ENCODE measurements around the gene RPL36.
"Not testable (repeated sequence)": the region's sequence is repeated elsewhere in the genome, so short reads cannot be mapped to it uniquely, and the experiment has no call there.

RPL36 gene

DNA sequence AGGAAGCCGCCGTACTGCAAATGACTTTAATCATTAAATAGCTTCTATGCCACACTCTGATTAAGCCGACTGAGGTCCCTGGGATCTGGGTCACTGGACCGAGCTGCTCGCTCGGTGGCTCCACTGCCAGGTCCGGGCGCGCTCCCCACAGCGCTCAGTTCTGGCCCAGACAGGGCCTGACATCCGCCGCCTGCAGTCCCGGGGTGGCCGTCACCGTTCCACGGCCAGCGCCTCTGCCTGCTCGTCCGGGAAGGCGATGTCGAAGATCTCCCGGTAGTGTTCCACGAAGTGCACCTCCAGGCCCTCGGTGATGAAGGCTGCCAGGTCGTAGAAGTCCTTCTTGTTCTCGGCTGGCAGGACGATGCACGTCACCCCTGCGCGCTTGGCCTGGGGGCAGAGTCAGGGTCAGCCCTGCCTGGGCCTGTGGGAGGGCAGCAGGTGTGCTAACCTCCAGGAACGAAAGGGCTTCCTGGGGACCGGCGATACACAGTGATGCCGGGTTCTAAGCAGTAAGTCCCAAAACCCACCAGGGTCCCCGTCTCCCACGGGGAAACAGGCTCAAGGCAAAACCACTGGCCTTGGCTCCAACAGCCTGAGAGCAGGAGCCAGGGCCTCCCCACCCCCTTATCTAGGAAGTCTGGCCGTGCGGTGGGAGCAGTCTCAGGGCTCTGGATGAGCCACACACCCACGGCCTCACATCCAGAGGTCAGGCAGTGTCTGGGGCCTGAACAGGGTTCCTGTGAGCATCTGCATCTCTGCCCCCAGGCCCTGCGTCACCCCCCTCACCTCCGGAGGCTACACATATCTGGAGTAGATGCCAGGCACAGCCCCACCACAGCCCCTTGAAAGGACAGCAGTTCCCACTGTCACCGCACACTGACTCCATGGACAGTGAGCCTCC is 2.0 kb downstream of the RPL36 start:
- no peak for DNase-seq

DNA sequence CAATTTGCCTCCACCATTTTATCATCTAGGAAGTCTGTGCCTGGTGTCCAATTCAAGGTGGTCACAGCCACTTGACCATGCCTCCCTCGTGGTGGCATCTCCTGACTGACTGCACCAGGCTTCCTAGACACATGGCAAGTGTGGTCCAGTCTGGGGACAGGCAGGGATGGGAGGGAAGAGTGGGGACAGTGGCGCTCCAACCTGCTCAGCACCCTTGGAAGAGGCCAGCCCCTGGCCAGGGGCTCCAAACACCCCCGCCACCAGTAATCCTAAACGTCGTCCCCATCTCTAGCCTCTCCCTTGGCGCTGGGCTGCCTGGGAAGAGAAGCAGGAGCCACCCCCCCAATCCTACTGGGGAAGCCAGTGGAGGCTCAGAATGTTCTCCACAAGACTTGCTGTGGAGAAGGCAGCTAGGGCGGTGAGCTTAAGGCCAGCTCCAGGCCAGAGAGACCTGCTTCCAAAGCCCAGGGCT is 2.7 kb downstream of the RPL36 start:
- DNase-seq = no peak

DNA sequence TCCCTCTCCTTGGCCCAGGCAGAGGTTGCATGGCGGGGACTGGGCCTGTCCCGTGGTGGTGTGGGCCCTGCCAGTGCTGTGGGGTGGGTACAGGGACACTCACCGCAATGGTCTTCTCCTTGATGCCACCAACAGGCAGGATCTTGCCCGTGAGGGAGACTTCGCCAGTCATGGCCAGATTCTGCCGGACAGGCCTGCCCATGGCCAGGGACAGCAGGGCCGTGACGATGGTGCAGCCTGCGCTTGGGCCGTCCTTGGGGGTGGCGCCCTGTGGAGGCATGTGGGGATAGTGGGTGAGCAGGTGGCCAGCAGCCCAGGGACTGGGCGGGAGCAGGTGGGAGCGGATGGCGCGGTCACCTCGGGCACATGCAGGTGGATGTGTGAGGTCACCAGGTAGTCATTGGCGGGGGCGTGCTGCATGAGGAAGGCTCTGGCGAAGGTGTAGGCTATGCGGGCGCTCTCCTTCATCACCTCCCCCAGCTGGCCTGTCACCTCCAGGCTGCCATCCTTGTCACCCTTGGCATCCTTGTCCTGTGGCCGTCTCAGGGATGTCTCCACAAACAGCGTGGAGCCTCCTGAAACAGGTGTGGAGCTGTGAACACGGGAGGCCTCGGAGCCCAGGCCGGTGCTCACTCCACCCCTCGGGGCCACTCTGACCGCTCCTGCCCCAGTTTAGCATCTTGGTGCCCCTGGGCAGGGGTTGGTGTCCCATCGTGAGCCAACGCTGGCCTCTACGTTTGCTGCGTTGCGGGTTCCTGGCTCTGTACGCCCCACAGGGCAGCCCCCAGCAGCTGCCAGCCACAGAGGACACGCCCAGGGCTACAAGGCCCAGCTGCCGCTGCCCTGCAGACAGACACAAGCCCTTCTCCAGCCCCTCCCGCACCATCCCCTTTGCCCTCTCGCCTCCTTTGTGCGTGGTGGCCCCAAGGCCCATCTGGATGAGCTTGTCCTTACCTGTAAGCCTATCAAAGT is 3.4 kb downstream of the RPL36 start:
- DNase-seq = peak; percentile 41

DNA sequence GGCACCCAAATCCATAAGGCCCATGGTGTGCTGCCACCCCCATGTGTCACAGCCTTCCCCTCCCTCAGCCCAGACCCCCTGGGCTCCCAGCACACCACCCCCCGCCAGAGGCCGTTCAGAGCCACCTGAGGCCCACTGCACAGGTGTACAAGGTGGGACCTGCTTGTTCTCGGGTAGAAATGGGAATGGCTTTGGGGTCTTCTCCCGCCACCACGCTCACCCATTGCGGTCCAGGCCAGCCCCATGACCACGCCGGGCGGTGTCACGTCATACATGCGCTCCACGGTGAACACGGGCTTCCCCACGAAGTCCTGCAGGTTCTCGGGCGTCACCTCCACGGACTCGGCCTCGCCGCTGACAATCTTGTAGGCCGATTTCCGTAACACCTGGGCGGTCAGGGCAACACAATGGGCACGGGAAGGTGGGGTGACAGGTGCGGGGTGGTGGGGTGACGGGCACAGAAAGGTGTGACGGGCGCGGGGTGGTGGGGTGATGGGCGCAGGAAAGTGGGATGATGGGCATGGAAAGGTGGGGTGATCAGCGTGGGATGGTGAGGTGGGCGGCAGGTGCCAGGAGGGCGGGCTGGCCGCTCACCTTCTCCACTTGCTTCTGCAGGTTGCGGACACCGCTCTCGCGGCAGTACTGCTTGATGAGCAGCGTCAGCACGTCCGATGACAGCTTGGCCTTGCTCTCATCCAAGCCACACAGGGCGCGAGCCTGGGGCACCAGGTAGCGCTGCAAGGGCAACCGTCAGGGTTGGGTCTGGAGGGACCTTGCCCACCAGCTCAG is 4.3 kb downstream of the RPL36 start:
- DNase-seq = no peak

DNA sequence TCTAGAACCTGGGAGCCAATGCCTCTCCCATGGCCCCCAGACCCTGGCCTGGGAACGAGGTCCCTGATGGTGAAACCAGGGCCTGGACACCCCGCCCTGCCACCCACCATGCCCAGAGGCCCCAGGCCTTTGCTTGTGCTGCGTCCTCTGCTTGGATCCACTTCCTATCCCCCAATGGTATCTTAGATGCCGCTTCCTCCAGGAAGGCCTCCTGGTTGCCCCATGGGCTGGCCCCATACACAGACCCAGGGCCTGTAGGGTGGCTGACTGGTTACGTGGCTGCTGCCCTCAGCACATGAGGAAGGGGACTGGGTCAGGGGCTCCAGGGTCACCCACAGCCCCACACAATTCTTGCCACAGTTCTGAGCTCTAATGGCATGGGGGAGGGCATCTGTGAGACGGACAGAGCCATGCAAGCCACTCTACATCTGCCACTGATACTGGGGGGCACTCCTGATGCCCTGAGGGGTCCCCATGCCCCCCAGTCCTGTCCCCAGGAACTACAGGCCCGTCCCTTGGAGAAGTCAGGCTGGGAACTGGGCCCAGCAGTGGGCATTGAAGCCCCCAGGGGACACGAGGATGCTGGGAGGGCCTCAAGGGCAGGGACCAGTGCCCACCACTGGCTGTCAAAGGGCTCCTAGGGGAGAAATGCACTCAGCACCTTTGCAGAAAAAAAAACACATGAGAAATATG is 5.0 kb downstream of the RPL36 start:
- no peak for DNase-seq

DNA sequence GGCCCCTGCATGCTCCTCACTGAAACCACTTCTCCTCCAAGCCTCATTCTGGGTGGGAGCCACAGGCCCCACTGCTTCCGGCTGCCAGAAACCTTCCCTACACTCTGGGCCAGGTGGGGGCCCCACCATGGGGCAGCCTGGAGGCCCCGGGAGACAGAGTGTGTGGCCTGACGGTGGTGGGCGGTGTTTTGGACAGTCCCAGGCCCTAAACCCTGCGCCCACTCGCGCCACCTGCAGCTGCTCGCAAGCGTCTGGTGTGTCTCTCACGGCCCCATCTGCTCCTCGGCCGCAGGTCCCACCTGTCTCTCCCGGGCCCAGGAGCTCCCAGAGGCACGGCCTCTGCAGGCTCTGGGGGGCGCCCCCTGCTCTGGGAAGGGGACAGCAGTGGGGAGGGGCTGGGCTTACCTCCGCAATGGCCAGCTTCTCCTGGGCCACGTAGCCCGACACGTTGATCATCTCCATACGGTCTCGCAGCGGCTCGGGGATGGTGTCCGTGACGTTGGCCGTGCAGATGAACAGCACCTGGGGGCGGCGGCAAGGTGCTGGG is 5.6 kb downstream of the RPL36 start:
- no peak for DNase-seq

DNA sequence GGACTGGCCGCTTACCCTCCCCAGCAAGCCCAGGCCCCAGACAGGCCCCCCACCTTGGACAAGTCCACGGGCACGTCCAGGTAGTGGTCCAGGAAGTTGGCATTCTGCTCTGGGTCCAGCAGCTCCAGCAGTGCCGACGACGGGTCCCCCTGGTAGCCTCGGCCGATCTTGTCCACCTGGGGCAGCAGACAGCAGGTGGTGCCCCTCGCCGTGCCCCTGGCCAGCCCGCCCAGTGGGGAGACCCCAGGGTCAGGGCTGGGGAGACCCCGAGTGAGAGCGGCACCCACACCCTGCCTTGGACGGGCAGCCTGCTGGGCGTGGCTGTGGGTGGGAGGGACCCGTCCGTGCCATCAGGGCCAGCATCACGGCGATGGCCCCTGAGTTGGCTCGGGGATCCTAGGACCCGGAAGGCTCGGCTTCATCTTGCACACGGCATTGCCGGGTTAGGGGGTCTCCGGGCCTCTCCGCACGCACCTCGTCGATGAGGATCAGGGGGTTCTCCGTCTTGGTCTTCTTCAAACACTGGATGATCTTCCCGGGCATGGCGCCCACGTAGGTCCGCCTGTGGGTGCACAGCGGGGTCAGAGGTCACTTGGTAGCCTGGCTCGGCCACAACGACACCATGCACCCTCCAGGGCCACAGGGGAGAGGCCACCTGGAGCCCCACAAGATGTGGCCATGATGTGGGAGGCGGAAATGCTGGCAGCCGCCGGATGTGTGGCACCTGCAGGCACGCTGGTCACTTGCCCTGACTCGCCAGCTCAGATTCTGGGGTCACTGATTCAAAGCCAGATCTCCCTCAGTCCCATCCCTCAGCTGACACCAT is 6.3 kb downstream of the RPL36 start:
- DNase-seq = no peak

DNA sequence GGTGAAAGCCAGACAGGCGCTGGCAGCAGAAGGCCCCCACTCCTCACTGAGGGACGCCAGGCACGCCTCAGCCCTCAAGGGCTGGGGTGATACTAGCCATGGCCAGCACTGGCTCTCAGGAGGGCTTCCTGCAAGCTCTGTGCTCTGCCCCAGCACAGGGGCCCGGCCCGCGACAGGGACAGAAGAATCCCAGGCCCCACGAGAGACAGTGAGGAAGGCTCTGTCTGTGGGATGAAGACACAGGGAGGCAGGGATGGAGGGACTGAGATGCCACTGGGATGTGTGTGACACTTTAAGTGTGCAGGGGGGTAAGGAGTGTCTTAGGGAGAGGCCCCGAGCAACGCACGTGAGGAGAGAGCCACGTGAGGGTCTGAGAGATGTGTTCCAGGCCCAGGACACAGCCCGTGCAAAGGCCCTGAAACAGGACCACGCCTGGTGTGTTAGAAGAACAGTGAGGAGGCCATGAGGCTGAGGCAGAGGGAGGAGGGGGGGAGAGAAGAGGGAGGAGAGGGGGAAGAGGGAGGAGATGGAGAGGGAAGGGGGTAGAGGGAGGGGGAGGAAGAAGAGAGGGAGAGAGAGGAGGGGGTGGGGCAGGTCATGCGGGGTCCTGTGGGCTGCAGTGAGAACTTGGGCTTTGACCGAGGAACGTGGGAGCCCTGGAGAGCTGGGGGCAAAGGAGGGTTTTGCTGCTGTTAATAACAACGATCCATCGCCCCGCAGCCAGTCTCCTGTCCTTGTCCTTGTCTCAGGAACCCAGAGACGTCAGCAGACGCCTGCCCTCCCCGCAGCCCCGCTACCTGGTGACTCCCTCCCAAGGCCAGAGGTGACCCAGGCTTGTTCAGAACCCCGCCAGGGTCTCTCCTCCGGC is 7.2 kb downstream of the RPL36 start:
- peak; percentile 49 for DNase-seq

DNA sequence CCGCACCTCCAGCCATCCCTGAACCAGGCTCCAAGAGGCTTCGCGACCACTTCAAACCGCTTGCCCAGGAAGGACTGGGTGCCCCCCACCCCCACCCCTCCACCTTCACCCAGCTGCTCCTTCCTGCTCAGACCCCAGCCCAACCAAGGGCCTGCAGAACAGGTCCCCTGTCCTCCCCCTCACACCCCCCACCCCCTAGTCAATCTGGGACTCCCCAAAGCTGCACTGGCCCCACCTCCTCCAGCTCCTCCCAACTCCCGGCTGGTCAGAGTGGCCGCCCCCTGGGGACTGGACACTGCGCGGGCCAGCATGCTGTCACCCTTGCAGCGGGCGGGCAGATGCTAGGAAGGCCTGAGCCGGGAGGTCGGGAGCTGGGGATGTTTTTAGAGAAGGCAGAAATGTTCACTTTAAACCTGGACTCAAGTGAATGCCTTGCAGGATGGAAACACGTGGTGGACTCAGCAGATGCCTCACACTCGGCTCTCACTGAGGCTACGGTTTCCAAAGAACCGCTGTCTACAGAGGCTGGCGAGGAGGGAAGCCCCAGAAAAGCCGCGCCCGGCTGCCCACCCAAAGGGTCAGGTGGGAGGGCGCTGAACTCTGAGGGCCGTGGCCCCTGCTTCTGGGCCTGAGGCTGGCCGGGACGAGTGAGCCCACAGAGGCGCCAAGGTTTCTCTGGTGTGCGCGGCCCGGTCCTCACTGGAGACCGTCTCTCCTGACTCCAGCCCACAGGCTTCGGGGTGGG is 8.0 kb downstream of the RPL36 start:
- DNase-seq = no peak

DNA sequence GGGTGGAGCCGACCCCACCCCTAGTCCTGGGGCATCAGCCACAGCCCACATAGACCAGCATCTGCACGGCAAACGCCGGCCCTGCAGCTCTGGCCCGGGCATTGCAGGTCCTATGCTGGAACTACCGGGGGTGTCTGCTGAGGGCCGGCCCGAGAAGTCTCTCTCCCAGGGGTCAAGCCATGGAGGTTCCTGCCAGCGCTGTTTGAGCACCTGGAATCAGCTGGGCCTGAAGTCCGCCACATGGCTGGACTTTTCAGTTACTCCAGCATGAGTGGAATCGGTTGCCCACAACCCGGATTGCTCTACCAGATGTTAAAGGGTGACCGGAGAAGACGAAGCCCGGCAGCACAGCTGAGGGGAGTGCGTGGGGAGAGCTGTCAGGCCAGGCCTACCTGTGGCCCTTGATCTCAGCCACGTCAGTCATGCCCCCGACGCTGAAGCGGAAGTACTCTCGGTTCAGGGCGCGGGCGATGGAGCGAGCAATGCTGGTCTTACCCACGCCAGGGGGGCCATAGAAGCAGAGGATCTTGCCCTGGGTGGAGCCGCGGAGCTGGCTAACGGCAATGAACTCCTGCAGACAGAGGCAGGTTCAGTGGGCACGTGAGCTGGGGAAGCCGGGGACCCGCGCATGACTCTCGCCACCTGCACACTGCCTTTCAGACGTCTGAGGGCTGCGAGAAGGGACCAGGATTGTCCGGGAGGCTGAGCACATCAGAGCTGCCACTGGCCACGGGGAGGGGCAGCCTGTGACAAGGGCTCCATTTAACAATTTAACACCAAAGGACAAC is 8.7 kb downstream of the RPL36 start:
- no peak for DNase-seq

DNA sequence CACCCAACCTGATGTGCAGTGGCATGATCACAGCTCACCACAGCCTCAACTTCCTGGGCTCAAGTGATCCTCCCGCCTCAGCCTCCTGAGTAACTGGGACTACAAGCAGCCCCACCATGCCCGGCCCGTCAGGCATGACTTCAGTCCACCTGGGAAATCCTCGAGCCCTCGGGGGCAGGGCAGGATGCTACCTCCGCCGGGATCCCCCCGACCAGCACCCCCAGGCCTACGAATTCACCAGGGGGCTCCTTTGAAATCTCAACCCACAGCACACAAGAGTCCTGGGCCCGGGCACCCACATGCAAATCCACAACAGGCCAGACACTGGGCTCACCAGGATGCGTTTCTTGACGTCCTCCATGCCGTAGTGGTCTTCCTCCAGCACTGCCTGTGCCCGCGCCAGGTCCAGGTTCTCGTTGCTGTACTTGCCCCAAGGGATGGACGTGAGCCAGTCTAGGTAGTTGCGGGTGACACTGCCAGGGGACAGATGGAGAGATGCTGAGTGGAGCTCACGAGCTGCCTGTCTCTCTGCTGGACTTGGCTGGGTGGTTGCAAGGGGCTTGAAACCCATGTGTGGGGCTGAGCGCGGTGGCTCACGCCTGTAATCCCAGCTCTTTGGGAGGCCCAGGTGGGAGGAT is 10.5 kb downstream of the RPL36 start:
- no peak for DNase-seq

DNA sequence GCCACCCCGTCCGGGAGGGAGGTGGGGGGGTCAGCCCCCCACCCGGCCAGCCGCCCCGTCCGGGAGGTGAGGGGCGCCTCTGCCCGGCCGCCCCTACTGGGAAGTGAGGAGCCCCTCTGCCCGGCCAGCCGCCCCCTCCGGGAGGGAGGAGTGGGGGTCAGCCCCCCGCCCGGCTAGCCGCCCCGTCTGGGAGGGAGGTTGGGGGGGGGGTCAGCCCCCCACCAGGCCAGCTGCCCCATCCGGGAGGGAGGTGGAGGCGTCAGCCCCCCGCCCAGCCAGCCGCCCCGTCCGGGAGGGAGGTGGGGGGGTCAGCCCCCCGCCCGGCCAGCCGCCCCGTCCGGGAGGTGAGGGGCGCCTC is 11.9 kb downstream of the RPL36 start:
- DNase-seq = not testable (repeated sequence)

DNA sequence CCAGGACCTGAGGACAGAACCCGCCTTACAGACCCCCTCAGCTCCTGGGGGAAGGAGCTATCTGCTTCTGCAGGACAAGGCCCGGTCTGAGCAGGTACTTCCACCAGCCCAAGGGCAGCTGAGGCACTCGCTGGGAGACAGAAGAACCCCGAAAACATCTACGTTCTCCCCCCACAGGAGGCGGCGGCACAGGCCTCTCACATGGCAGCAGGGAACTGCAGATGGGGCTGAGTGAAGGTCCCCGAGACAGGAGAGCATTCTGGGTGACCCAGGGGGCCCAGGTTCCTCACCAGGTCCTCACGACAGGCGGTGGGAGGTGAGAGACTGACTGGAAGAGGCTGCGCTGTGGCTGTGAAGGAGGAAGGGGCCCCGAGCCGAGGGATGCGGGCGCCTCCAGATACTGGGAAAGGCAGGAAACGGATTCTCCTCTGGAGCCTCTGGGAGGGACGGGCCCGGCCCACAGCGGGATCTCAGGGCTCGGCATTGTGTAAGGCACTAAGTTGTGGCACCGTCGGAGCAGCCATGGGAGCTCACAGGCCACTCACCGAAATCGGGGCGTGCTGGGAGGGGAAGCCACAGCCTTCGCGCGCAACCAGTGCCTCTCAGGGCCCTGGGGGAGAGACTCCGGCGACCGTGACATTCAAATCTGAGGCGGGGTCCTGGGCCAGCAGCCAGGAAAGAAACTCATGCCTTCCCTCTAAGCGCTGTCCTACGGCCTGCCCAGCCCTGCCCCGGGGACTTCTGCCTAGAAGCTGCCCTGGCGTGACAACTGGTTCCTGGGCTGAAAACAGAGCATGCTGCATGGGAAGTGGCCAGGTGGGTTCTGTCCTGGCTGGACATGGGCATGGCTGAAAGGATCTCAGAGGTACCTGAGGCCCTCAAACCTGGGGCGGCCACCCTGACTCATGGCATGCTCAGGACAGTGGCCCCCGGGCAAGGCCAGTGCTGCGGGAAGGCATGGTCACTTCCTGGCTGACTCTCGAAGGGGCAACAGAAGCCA is 14.0 kb downstream of the RPL36 start:
- no peak for DNase-seq

DNA sequence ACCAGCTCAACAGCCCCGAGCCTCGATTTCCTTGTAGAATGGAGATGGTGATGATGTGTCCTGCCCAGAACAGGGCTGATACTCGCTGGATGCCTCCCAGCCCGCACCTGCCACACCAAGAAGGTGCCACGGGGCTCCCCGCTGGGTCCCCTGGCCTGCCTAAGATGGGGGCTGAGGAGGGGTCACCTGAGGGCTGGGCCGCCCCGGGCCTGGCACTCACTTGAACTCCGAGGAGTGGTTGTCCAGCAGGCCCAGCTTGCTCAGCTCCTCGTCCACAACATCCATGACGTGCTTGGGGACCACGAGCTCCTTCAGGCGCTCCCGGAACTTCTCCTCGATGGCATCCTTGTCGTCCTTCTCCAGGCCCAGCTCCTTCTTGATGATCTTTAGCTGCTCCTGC is 15.5 kb downstream of the RPL36 start:
- no peak for DNase-seq

DNA sequence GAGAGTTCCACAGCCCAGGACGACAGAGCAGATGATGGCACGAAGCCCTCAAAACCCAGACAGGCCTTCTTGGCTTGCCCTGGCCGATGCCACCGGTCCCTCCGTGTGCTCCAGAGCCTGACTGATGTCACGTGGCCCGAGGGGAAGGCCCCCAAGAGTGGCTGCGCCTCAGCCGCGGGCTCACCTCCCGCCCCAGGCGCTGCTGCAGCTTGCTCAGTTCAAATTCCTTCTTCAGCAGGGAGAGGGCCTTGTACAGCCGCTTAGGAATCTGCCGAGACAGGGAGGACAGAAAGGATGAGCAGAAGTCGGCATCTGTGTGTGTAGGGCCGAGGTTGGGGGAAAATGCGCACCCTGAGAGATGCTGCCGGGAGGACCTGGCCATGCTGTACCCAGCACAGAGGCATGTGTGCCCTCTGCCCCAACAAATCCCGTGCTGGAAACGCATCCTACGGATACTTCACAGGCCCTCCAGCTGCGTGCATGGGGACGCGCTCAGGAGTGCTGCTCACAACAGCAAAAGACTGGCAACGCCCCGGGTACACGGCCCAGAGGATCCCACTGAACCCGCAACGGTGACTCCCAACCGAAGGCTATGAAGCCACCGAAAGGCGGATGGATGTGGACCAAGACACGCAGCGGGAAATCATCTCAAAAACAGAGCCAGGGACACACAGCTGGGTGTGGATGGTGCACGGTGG is 16.9 kb downstream of the RPL36 start:
- no peak for DNase-seq
